CD4-positive, alpha-beta T cell treated with Interleukin-15 for 4 hours (primary cell): Measurements from ENCODE around the gene PLCL1.
"Not testable (repeated sequence)": the region's sequence is repeated elsewhere in the genome, so short reads cannot be mapped to it uniquely, and the experiment has no call there.

Experiments
- DNase-seq: peaks from one replicate; pipeline ENCODE4 v3.0.0-alpha.2; 2020; ENCODE audit warnings: low spot score

The PLCL1 gene

DNA sequence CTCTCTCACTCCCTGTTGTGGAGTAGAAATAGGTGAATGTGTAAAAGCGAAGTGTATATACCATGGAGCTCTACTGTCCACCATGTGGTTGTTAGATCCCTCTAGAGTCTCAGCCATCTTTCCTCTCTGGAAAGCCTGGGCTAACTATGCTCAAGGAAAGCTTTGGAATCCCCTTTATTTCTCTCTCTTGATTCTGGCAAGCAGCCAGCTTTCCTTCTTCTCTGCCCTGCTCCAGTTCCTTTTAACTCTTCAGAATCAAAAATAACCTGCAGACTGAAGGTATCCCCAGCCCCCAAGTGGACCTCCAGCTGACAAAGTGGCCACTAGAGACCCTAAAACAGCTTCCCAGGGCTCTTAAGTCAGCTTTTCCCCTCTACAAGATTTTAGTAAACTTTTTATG, 381.9 kb downstream of the PLCL1 start:
- no peak for DNase-seq

DNA sequence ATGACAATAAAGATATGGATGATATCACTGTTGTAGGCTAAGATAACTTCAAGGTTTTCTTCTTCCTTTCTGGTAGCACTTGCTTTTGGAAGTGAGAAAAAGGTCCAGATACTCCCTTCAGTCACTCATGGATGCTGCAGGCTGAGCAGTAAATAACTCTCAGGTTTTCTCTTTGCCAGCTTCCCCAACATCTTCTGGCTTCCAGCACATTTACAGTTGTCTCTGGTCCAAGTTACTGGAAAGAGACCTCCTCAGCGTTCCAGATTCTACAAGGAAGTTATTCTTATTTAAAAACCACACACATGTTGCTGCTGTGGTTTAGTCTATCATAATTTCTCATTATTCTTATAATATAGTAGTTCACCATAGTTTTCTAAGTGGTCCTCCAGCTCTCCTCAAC, 383.4 kb downstream of the PLCL1 start:
- no peak for DNase-seq

DNA sequence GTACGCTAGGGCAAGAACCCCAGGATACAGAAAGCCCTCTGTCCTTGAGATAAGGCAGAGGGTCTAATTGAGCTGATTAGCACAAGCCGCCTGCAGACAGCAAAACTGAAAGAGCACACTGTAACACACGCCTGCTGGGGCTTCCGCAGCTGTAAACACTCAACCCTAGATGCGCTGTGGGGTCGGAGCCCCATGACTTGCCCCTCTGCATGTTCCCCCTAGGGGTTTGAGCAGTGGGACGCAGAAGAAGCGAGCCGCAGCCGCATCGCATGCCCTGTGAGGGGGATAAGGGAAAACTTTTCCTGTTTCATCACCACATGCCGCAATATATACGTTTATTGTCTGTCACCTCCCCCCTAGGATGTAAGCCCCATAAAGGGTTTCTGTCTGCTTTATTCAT, 384.6 kb downstream of the PLCL1 start:
- DNase-seq = no peak

- no peak for DNase-seq
Observed at GRCh38 chr2:198191651-198192050, 387.3 kb downstream of the PLCL1 start.

DNA sequence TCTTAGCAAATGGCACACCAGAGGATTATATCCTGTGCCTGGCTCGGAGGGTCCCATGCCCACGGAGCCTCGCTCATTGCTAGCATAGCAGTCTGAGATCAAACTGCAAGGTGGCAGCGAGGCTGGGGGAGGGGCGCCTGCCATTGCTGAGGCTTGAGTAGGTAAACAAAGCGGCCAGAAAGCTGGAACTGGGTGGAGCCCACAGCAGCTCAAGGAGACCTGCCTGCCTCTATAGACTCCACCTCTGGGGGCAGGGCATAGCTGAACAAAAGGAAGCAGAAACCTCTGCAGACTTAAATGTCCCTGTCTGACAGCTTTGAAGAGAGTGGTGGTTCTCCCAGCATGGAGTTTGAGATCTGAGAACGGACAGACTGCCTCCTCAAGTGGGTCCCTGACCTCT, 392.2 kb downstream of the PLCL1 start:
- not testable (repeated sequence) for DNase-seq
